Activated CD4-positive, alpha-beta T cell treated with anti-CD3 and anti-CD28 coated beads, Interleukin-2, amount 50 U/mL, for 24 hours (primary cell): ENCODE results near the gene ATP7B.

ENCODE experiments used
- DNase-seq, 2 donors: peaks; one replicate each; pipeline ENCODE4 v3.0.0-alpha.2; 2020; ENCODE audit warnings: low read depth in 1 of 2, low spot score in 1 of 2

ATP7B gene

GRCh38 chr13:51978796-51979556 is 32.3 kb downstream of the ATP7B start:
- no peak for DNase-seq

GRCh38 chr13:51977625-51978024 is 33.6 kb downstream of the ATP7B start:
- no peak for DNase-seq

- DNase-seq, result no peak
Observed at GRCh38 chr13:51976890-51977289, 34.4 kb downstream of the ATP7B start.

- no peak for DNase-seq
Observed at GRCh38 chr13:51976423-51976822, 34.8 kb downstream of the ATP7B start.

- DNase-seq, result no peak
Observed at GRCh38 chr13:51974482-51974881, 36.8 kb downstream of the ATP7B start.

- DNase-seq, result no peak
Observed at GRCh38 chr13:51971520-51972426, 39.5 kb downstream of the ATP7B start.

GRCh38 chr13:51970349-51970748 is 40.9 kb downstream of the ATP7B start:
- no peak for DNase-seq

GRCh38 chr13:51967482-51968446 is 43.5 kb downstream of the ATP7B start:
- DNase-seq, result no peak

- no peak for DNase-seq
Observed at GRCh38 chr13:51966186-51966585, 45.1 kb downstream of the ATP7B start.

- DNase-seq, result no peak
Observed at GRCh38 chr13:51961493-51962403, 49.5 kb downstream of the ATP7B start.

GRCh38 chr13:51960766-51961165 is 50.5 kb downstream of the ATP7B start:
- no peak for DNase-seq

- no peak for DNase-seq
Observed at GRCh38 chr13:51959773-51960172, 51.5 kb downstream of the ATP7B start.

GRCh38 chr13:51958217-51958547 is 53.1 kb downstream of the ATP7B start:
- DNase-seq, result no peak

GRCh38 chr13:51957377-51958216 is 53.7 kb downstream of the ATP7B start:
- DNase-seq, result no peak

GRCh38 chr13:51956717-51957116 is 54.5 kb downstream of the ATP7B start:
- DNase-seq, result no peak

GRCh38 chr13:51955816-51956603 is 55.2 kb downstream of the ATP7B start:
- no peak for DNase-seq

- DNase-seq, result no peak
Observed at GRCh38 chr13:51955281-51955771, 55.9 kb downstream of the ATP7B start.
